Uterus (tissue), 4 donors: ENCODE data around the gene WDR33. TPM values are rescaled to one million over a fixed set of nuclear protein-coding genes. Genes with fewer than 3 reads are reported as not detected.

Source experiments
- DNase-seq, 2 donors: peaks; one replicate each; pipeline ENCODE4 v3.0.0-alpha.2; 2019 to 2020
- H3K27ac ChIP-seq, 2 donors: fragments of 200-600 bp; sonication (generic); 1 replicate in 1 of 2; 2 replicates in 1 of 2; pipeline ENCODE4 v1.5.1; 2016 to 2018
- H3K27me3 ChIP-seq, 2 donors: fragments of 200-600 bp; sonication (generic); one replicate each; pipeline ENCODE4 v1.5.1; 2018 to 2019; ENCODE audit warnings: control low read depth in 1 of 2
- H3K36me3 ChIP-seq, 2 donors: fragments of 200-600 bp; sonication (generic); one replicate each; pipeline ENCODE4 v1.5.1; 2019; ENCODE audit warnings: control low read depth in 1 of 2
- H3K4me1 ChIP-seq, 2 donors: fragments of 200-600 bp; sonication (generic); one replicate each; pipeline ENCODE4 v1.5.1; 2018 to 2019; ENCODE audit warnings: control low read depth in 1 of 2
- H3K4me3 ChIP-seq, 2 donors: fragments of 200-600 bp; sonication (generic); 1 replicate in 1 of 2; 2 replicates in 1 of 2; pipeline ENCODE4 v1.5.1; 2018 to 2019; ENCODE audit warnings: mild to moderate bottlenecking in 1 of 2
- H3K9me3 ChIP-seq, 2 donors: fragments of 200-600 bp; sonication (generic); one replicate each; pipeline ENCODE4 v1.5.1; 2019; ENCODE audit warnings: control low read depth in 1 of 2
- POLR2A ChIP-seq, 2 donors: fragments of 450-650 bp; IDR thresholded peaks; one replicate each; pipeline ENCODE4 v1.6.1; 2016; ENCODE audit warnings: antibody characterized with exemption in 2 of 2, mild to moderate bottlenecking in 1 of 2, moderate library complexity in 1 of 2
- intact Hi-C: fragments of 100-400 bp; cut with DNase I; formaldehyde crosslinking; loops from one replicate; pipeline ENCODE4 v1.15.1; 2023; ENCODE audit warnings: low total_unique reads
- total RNA-seq, 4 donors: library from RNA; depleted of rRNA in 3 of 4; stranded (reverse); fragments of >200 nt in 3 of 4; gene quantifications; one replicate each; pipeline versions ENCODE4 v1.1.0 to v1.2.4, GENCODE V29; 2014 to 2023
- TF ChIP-seq, protein P1 (sequence below), 4 experiments: fragments of 200-600 bp in 2 of 4; fragments of 450-650 bp in 2 of 4; sonication (generic) in 2 of 4; IDR thresholded peaks; one replicate each; pipeline ENCODE4 v1.5.1; 2016 to 2019; ENCODE audit warnings: antibody characterized with exemption in 4 of 4, mild to moderate bottlenecking in 2 of 4, moderate library complexity in 1 of 4
- donor health status: DM: yes; HTN: yes; CAD: no.

The WDR33 gene
- total RNA-seq, 4 donors from 2014 or later: 27.4 to 98.2 (median 59.7) TPM

DNA sequence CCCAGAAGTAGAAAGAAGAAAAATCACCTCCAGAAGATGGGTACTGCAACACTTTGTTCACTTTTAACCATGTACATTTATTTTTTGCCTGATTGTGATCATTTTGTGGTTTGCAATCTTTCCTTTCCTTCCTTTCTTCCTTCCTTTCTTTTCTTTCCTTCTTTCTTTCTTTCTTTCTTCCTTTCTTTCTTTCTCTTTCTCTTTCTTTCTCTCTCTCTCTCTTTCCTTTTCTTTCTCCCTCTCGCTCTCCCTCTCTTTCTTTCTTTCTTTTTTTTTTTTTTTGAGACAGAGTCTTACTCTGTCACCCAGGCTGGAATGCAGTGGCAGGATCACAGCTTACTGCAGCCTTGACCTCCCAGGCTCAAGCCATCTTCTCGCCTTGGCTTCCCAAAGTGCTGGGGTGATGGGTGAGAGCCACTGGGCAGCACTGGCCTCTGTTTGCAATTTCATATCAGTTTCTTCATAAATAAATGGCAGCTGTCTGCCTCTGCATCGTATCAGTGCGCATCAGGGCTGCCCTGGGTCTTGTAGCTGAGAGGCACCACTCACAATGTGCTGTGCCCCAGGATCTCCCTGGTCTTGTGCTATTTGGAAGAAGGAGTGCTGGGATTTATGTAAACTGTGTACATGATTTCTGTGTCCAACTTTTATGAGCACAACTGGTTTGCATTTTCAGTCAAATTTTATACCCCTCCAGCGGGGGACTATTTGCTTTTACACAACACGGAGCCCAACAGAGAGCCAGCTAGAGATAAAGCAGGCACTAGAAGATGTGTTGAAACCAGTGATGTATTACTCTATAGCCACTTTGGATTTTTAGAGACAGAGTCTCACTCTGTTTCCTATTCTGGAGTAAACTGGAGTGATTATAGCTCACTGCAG lies 128.8 kb downstream of the WDR33 start:
- H3K4me3 ChIP-seq: no peak overlapping the region
- no peaks in the 10 kb centered on the region for H3K27me3 ChIP-seq
- DNase-seq: no peak
- H3K27ac ChIP-seq: peak overlapping the region; percentile 70 to 76
- intact Hi-C loops: no loop called here
- peaks cover 0 to 15% of the 10 kb centered on the region in 2 donors for H3K4me1 ChIP-seq
- no peaks in the 10 kb centered on the region for H3K36me3 ChIP-seq
- H3K9me3 ChIP-seq: no peaks in the 10 kb centered on the region
- TF ChIP-seq POLR2A (IDR thresholded peaks at IDR 0.05): no peak
- TF ChIP-seq, protein P1, sequence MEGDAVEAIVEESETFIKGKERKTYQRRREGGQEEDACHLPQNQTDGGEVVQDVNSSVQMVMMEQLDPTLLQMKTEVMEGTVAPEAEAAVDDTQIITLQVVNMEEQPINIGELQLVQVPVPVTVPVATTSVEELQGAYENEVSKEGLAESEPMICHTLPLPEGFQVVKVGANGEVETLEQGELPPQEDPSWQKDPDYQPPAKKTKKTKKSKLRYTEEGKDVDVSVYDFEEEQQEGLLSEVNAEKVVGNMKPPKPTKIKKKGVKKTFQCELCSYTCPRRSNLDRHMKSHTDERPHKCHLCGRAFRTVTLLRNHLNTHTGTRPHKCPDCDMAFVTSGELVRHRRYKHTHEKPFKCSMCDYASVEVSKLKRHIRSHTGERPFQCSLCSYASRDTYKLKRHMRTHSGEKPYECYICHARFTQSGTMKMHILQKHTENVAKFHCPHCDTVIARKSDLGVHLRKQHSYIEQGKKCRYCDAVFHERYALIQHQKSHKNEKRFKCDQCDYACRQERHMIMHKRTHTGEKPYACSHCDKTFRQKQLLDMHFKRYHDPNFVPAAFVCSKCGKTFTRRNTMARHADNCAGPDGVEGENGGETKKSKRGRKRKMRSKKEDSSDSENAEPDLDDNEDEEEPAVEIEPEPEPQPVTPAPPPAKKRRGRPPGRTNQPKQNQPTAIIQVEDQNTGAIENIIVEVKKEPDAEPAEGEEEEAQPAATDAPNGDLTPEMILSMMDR (IDR thresholded peaks at IDR 0.05): no peak

DNA sequence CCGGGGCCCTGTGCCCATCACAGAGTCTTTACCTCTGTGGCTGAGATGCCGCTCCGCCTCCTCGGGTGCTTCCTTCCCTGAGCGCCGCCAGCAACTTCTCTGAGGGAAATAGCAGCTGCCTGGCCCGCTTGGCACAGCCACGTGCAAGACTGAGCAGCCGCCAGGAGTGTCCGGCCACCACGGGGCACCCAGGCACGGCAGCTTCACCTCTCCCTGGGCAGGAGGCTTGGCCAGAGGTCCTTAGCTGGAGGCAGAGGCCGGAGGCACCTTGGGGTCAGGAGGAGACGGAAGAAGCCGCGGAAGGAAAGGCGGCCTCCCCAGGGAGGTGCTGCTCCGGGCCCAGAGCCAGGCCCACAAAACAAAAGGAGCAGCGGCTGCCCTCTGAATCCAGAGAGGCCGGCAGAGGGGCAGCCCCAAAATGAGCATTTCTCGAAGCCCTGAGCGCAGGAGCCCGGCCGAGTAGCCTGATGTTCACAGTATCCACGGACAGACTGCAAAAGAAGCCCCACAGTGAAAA lies 129.6 kb downstream of the WDR33 start:
- Histone ChIP-seq H3K27me3 (no peaks in the 10 kb centered on the region), H3K4me1 (peaks cover 0 to 15% of the 10 kb centered on the region in 2 donors), H3K36me3 (no peaks in the 10 kb centered on the region), H3K4me3 (peak overlapping the region; percentile 4 to 22), H3K9me3 (no peaks in the 10 kb centered on the region), H3K27ac (peak overlapping the region; percentile 70 to 76)
- intact Hi-C loops: no loop called here
- peak; percentile 47 to 49 for DNase-seq
- TF ChIP-seq, protein P1 (IDR thresholded peaks at IDR 0.05): peak in 1 of 4 experiments; percentile 6
- no peak for TF ChIP-seq POLR2A (IDR thresholded peaks at IDR 0.05)

DNA sequence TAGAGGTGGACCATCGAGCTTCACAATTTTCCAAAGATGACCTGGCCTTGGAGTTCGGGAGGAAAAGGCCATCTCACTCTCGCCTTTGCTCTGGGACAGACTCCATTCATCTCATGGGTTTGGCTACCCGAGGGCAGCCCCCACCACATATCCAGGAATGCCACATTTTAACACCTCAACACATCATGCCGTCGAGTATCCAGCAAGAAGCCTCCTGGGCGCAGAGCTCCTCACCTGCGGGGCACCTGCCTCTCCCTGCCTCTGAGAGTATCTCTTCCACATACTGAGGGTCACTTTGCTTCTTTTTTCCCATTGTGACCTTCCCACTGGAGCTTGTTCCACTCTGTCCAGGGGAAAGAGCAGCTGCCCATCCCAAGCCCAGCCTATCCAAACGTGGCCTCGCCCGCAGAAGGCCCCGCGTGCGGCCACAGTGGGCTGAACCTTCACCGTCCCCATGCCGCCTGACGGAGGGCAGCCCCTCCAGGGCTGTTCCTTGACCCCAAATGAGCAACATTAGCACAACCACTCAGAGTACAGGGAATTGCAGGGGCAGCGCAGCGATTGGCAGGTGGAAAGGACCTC lies 130.2 kb downstream of the WDR33 start:
- no peak for TF ChIP-seq POLR2A (IDR thresholded peaks at IDR 0.05)
- TF ChIP-seq, protein P1 (IDR thresholded peaks at IDR 0.05): no peak
- H3K4me3 ChIP-seq: peak overlapping the region in 1 of 2 donors; percentile 22
- H3K36me3 ChIP-seq: no peaks in the 10 kb centered on the region
- H3K27ac ChIP-seq: peak overlapping the region; percentile 70 to 76
- H3K4me1 ChIP-seq: peaks cover 0 to 15% of the 10 kb centered on the region in 2 donors
- H3K9me3 ChIP-seq: no peaks in the 10 kb centered on the region
- no peak for DNase-seq
- H3K27me3 ChIP-seq: no peaks in the 10 kb centered on the region
- intact Hi-C loops: no loop called here

DNA sequence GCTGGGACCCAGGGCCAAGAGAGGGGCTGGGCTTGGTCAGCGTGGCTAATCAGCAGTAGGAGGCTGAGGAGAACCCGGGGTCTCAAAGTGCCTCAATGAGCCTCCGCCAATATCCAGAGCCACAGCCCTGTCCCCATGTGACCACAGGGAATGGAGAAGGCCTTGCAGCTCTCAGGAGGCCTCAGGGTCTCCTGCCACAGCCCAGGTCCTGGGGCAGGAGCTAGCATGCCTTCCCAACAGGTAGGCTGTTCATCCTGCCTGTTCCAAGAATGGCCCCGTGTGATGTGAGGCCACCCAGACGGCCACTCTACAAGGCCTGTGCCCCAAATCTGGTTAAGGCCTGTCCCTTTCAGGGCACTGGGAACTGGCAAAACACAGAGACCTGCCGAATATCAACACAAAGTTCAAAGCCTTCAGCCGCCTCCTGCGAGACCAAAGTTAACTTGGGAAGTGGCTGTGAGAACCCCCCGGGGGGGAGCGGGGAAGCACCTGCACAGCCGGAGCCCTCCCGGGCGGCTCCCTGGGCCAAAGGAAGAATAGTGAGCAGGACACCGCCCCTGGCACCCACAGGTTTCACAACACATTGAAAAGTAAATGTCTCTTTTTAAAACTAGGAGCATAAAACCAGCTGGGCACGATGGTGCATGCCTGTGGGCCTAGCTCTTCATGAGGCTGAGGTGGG lies 131.2 kb downstream of the WDR33 start:
- peaks cover 0 to 15% of the 10 kb centered on the region in 2 donors for H3K4me1 ChIP-seq
- peak overlapping the region; percentile 70 to 76 for H3K27ac ChIP-seq
- H3K4me3 ChIP-seq: no peak overlapping the region
- H3K27me3 ChIP-seq: no peaks in the 10 kb centered on the region
- intact Hi-C loops: no loop called here
- TF ChIP-seq POLR2A (IDR thresholded peaks at IDR 0.05): no peak
- TF ChIP-seq, protein P1 (IDR thresholded peaks at IDR 0.05): no peak
- H3K9me3 ChIP-seq: no peaks in the 10 kb centered on the region
- no peak for DNase-seq
- H3K36me3 ChIP-seq: no peaks in the 10 kb centered on the region
